K562 (cell line): ENCODE data around the gene KPNB1. TPM values are rescaled to one million over a fixed set of nuclear protein-coding genes. Genes with fewer than 3 reads are reported as not detected.
A peak's percentile ranks its signal among the peaks of the same experiment; 100 is the strongest.

Experiments
- ARID1B ChIP-seq: fragments of 450-650 bp; IDR thresholded peaks from 2 replicates; pipeline ENCODE4 v1.6.1; 2016; ENCODE audit warnings: antibody characterized with exemption, mild to moderate bottlenecking, inconsistent platforms
- BHLHE40 ChIP-seq: IDR thresholded peaks from 2 replicates; pipeline ENCODE4 v1.6.1; 2011; ENCODE audit warnings: low read length, improper control_type of control experiment
- CHD4 ChIP-seq: fragments of 200-600 bp; sonication (generic); IDR thresholded peaks from 3 replicates; pipeline ENCODE4 v1.6.1; 2012; ENCODE audit warnings: low read depth, mild to moderate bottlenecking, mixed read lengths, low read length, inconsistent platforms; ENCODE audit not compliant: insufficient read depth, insufficient replicate concordance, poor library complexity, severe bottlenecking
- DIDO1 ChIP-seq: fragments of 450-650 bp; IDR thresholded peaks from 2 replicates; pipeline ENCODE4 v1.6.1; 2016; ENCODE audit warnings: low read depth, missing biosample characterization, missing genetic modification characterization
- DLX4 ChIP-seq: fragments of 250-450 bp; sonication (Bioruptor Pico); IDR thresholded peaks from 2 replicates; pipeline ENCODE4 v1.6.1; 2021; ENCODE audit warnings: mild to moderate bottlenecking
- EP300 ChIP-seq: IDR thresholded peaks from 2 replicates; pipeline ENCODE4 v1.6.1; 2012; ENCODE audit warnings: low read length, improper control_type of control experiment
- ERF ChIP-seq: fragments of 450-650 bp; formaldehyde crosslinking; IDR thresholded peaks from 2 replicates; pipeline ENCODE4 v1.4.0; 2020; ENCODE audit warnings: mild to moderate bottlenecking, mixed read lengths
- ETV1 ChIP-seq: fragments of 450-650 bp; conservative IDR thresholded peaks from 2 replicates; pipeline ENCODE4 v1.6.1; 2016; ENCODE audit warnings: missing genetic modification characterization, control low read depth, low read depth, missing compliant biosample characterization
- MCM3 ChIP-seq: fragments of 450-650 bp; IDR thresholded peaks from 2 replicates; pipeline ENCODE4 v1.6.1; 2016
- MTA2 ChIP-seq: fragments of 450-650 bp; IDR thresholded peaks from 2 replicates; pipeline ENCODE4 v1.6.1; 2016; ENCODE audit warnings: low read depth
- MYNN ChIP-seq, 2 experiments: sonication (generic); formaldehyde crosslinking in 1 of 2; IDR thresholded peaks; 2 replicates each; pipeline versions ENCODE4 v1.5.0 to v1.6.1; 2016 to 2020; ENCODE audit warnings: antibody characterized with exemption in 1 of 2, missing genetic modification reagents in 1 of 2
- PURB ChIP-seq: sonication (generic); formaldehyde crosslinking; IDR thresholded peaks from 2 replicates; pipeline ENCODE4 v1.9.0; 2021; ENCODE audit warnings: low read depth, mild to moderate bottlenecking, missing genetic modification reagents
- RBM17 ChIP-seq: fragments of 200-400 bp; formaldehyde crosslinking; IDR thresholded peaks from 2 replicates; pipeline ENCODE4 v1.6.1; 2017; ENCODE audit warnings: low read depth, mild to moderate bottlenecking, low read length, borderline replicate concordance
- SLC30A9 ChIP-seq: fragments of 250-450 bp; sonication (Bioruptor Pico); IDR thresholded peaks from 2 replicates; pipeline ENCODE4 v1.8.0; 2022; ENCODE audit warnings: mild to moderate bottlenecking, moderate library complexity
- SMARCE1 ChIP-seq: fragments of 450-650 bp; IDR thresholded peaks from 2 replicates; pipeline ENCODE4 v1.7.1; 2016; ENCODE audit warnings: mild to moderate bottlenecking
- SUPT5H ChIP-seq: fragments of 450-650 bp; IDR thresholded peaks from 2 replicates; pipeline ENCODE4 v1.6.1; 2016
- TAF9B ChIP-seq: fragments of 450-650 bp; IDR thresholded peaks from 2 replicates; pipeline ENCODE4 v1.6.1; 2018; ENCODE audit warnings: mild to moderate bottlenecking; ENCODE audit not compliant: partially characterized antibody
- THRB ChIP-seq: fragments of 450-650 bp; formaldehyde crosslinking; conservative IDR thresholded peaks from 2 replicates; pipeline ENCODE4 v1.4.0; 2022; ENCODE audit warnings: mild to moderate bottlenecking, missing genetic modification characterization
- ZBTB17 ChIP-seq: fragments of 450-650 bp; formaldehyde crosslinking; IDR thresholded peaks from 2 replicates; pipeline ENCODE4 v1.4.0; 2020; ENCODE audit warnings: mild to moderate bottlenecking
- ZNF263 ChIP-seq: sonication (generic); formaldehyde crosslinking; IDR thresholded peaks from 2 replicates; pipeline ENCODE4 v1.8.0; 2022; ENCODE audit warnings: mild to moderate bottlenecking, missing genetic modification reagents, borderline replicate concordance
- ZNF445 ChIP-seq: fragments of 250-450 bp; sonication (Bioruptor Pico); IDR thresholded peaks from 2 replicates; pipeline ENCODE4 v1.4.0; 2020; ENCODE audit warnings: low read depth, mild to moderate bottlenecking, moderate library complexity
- polyA plus RNA-seq, 8 experiments: library from polyadenylated mRNA; depleted of rRNA in 4 of 8; stranded (reverse) in 5 of 8; unstranded in 3 of 8; fragments of >200 nt; fragmentation: Nextera tagmentation in 2 of 8; fragmentation: Illumina TruSeq in 1 of 8; extraction: Ambion mirVana in 2 of 8; extraction: Trizol in 1 of 8; gene quantifications; 2 replicates each; pipeline versions ENCODE4 v1.2.1 to v1.2.3, GENCODE V29; 2011 to 2014; ENCODE audit warnings: inconsistent platforms in 1 of 8, missing spikeins in 1 of 8
- total RNA-seq, 7 experiments: library from RNA; depleted of rRNA in 6 of 7; stranded (reverse); fragments of >200 nt in 6 of 7; fragmentation: Illumina TruSeq in 2 of 7; extraction: Trizol in 2 of 7; gene quantifications; 2 replicates each; pipeline versions ENCODE4 v1.2.1 to v1.2.3, GENCODE V29; 2011 to 2021; ENCODE audit warnings: low replicate concordance in 1 of 7
- TF ChIP-seq, protein P1 (sequence below): sonication (generic); formaldehyde crosslinking; IDR thresholded peaks from 2 replicates; pipeline ENCODE4 v1.8.0; 2022; ENCODE audit warnings: mild to moderate bottlenecking, missing genetic modification reagents
- TF ChIP-seq, protein P2 (sequence below), 3 experiments: fragments of 200-800 bp in 1 of 3; sonication (Bioruptor generic) in 1 of 3; sonication (generic) in 1 of 3; formaldehyde crosslinking in 1 of 3; IDR thresholded peaks; 2 replicates each; pipeline versions ENCODE4 v1.6.1 to v1.8.0; 2016 to 2022; ENCODE audit warnings: mild to moderate bottlenecking in 2 of 3, missing compliant biosample characterization in 2 of 3, missing genetic modification characterization in 2 of 3, missing genetic modification reagents in 1 of 3
- TF ChIP-seq, protein P3 (sequence below): sonication (generic); formaldehyde crosslinking; IDR thresholded peaks from 2 replicates; pipeline ENCODE4 v1.8.1; 2023; ENCODE audit warnings: mild to moderate bottlenecking, missing genetic modification reagents

The KPNB1 gene
- total and polyA plus RNA-seq, 9 of the 15 experiments (the other 6 are each of a cell fraction or from before 2014, with no cell fraction given) = 154 to 622 (median 354) TPM

DNA sequence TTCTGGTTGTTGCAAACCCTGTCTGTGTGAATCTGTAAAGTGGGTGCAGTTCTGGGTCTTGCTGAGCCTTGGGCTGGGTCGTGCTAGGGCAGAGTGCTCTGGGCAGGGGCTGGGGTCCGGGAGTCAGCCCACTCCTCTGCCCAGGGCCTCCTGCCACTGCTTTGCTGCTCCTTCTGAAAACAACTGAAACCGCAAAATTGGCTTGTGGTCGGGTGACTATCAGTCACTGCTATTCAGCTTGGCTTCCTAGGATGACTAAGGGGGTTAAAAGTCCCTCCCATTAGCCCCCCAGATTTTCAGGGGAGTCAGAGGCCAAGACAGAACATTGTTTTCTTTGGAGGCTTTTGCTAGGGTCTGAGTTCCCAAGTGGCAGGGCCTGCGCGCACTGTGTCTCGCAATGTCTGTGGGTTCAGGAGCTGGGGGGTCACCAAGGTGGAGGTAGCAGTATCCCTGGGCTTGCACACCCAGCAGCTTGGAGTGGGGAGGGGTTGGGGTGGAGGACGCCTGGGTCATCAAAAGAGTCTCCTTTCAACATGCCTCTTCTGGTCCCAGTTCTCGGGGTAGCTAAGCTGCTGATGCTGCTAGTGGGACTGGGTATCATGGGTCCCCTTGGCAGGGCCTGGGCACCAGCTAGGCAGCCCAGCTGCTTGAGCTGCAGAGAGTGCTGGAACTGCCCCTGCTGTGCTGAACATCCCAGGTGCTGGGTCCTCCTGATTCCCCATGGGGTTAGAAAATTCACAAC lies 69.9 kb downstream of the KPNB1 start (continued):
- TF ChIP-seq, protein P1, sequence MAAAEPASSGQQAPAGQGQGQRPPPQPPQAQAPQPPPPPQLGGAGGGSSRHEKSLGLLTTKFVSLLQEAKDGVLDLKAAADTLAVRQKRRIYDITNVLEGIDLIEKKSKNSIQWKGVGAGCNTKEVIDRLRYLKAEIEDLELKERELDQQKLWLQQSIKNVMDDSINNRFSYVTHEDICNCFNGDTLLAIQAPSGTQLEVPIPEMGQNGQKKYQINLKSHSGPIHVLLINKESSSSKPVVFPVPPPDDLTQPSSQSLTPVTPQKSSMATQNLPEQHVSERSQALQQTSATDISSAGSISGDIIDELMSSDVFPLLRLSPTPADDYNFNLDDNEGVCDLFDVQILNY = no peak
- TF ChIP-seq ZBTB17 (CRISPR knock-in tag) (no peak), SUPT5H (no peak), DIDO1 (tag) (no peak), DLX4 (no peak), SMARCE1 (peak; percentile 50; the same call in 1 of the 2 replicates), RBM17 (no peak), SLC30A9 (CRISPR knock-in tag) (no peak), THRB (CRISPR knock-in tag) (no peak), TAF9B (no peak), ETV1 (tag) (no peak), ZNF263 (CRISPR knock-in tag) (no peak), MYNN (IDR thresholded peaks at IDR 0.05) (no peak), MYNN (CRISPR knock-in tag; IDR thresholded peaks at IDR 0.05) (no peak), ERF (CRISPR knock-in tag) (no peak), ARID1B (peak; percentile 30; the same call in 1 of the 2 replicates), EP300 (no peak), CHD4 (no peak), BHLHE40 (peak; percentile 47; the same call in 1 of the 2 replicates), MTA2 (no peak), ZNF445 (CRISPR knock-in tag) (no peak), PURB (CRISPR knock-in tag) (no peak), MCM3 (no peak)
- TF ChIP-seq, protein P2, sequence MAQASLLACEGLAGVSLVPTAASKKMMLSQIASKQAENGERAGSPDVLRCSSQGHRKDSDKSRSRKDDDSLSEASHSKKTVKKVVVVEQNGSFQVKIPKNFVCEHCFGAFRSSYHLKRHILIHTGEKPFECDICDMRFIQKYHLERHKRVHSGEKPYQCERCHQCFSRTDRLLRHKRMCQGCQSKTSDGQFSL (CRISPR knock-in tag; IDR thresholded peaks at IDR 0.05) = no peak
- TF ChIP-seq, protein P2 (tag; IDR thresholded peaks at IDR 0.05) = no peak
- TF ChIP-seq, protein P3, sequence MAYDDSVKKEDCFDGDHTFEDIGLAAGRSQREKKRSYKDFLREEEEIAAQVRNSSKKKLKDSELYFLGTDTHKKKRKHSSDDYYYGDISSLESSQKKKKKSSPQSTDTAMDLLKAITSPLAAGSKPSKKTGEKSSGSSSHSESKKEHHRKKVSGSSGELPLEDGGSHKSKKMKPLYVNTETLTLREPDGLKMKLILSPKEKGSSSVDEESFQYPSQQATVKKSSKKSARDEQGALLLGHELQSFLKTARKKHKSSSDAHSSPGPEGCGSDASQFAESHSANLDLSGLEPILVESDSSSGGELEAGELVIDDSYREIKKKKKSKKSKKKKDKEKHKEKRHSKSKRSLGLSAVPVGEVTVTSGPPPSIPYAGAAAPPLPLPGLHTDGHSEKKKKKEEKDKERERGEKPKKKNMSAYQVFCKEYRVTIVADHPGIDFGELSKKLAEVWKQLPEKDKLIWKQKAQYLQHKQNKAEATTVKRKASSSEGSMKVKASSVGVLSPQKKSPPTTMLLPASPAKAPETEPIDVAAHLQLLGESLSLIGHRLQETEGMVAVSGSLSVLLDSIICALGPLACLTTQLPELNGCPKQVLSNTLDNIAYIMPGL = no peak
